Liver (tissue), 9 donors: ENCODE measurements around the gene KRT14. TPM values are rescaled to one million over a fixed set of nuclear protein-coding genes. Genes with fewer than 3 reads are reported as not detected.

ENCODE experiments used
- DNase-seq: peaks from one replicate; pipeline ENCODE4 v3.0.0-alpha.2; 2017; ENCODE audit warnings: low spot score
- H3K27ac ChIP-seq, 2 donors: one replicate each; pipeline ENCODE4 v1.7.0; 2013; ENCODE audit warnings: inconsistent platforms in 2 of 2, low read length in 2 of 2, control low read depth in 1 of 2, low read depth in 1 of 2, mild to moderate bottlenecking in 1 of 2
- H3K27me3 ChIP-seq, 4 donors: one replicate each; pipeline versions ENCODE4 v1.6.1 to v1.7.0; 2013; ENCODE audit warnings: low read length in 3 of 4, inconsistent platforms in 1 of 4, mild to moderate bottlenecking in 1 of 4, moderate library complexity in 1 of 4; ENCODE audit not compliant: control insufficient read depth in 4 of 4, insufficient read depth in 4 of 4
- H3K36me3 ChIP-seq, 4 donors: one replicate each; pipeline versions ENCODE4 v1.6.1 to v1.7.0; 2013; ENCODE audit warnings: low read length in 3 of 4, mild to moderate bottlenecking in 3 of 4, low read depth in 1 of 4, moderate library complexity in 1 of 4; ENCODE audit not compliant: control insufficient read depth in 4 of 4, insufficient read depth in 3 of 4
- H3K4me1 ChIP-seq, 4 donors: one replicate each; pipeline versions ENCODE4 v1.6.1 to v1.7.0; 2013; ENCODE audit warnings: low read length in 3 of 4, mild to moderate bottlenecking in 3 of 4, moderate library complexity in 1 of 4; ENCODE audit not compliant: control insufficient read depth in 4 of 4, insufficient read depth in 4 of 4
- H3K4me3 ChIP-seq, 3 donors: one replicate each; pipeline versions ENCODE4 v1.6.1 to v1.7.0; 2013; ENCODE audit warnings: low read length in 3 of 3, control low read depth in 1 of 3, low read depth in 1 of 3, mild to moderate bottlenecking in 1 of 3
- H3K9ac ChIP-seq, 2 donors: one replicate each; pipeline ENCODE4 v1.7.0; 2013; ENCODE audit warnings: low read length in 2 of 2, mild to moderate bottlenecking in 2 of 2, moderate library complexity in 2 of 2, control low read depth in 1 of 2, low read depth in 1 of 2
- H3K9me3 ChIP-seq, 4 donors: one replicate each; pipeline versions ENCODE4 v1.6.1 to v1.7.0; 2013; ENCODE audit warnings: low read length in 3 of 4; ENCODE audit not compliant: control insufficient read depth in 4 of 4
- ATF3 ChIP-seq: IDR thresholded peaks from 2 replicates; pipeline ENCODE4 v1.6.1; 2016; ENCODE audit warnings: antibody characterized with exemption
- CTCF ChIP-seq: fragments of 150-350 bp; IDR thresholded peaks from 2 replicates; pipeline ENCODE4 v1.5.1; 2017; ENCODE audit warnings: improper control_type of control experiment, low read depth, low read length; ENCODE audit not compliant: missing input control
- EGR1 ChIP-seq, 2 donors: IDR thresholded peaks; 2 replicates each; pipeline ENCODE4 v1.6.1; 2016 to 2018; ENCODE audit warnings: antibody characterized with exemption in 2 of 2, low read depth in 2 of 2
- FOXA1 ChIP-seq: IDR thresholded peaks from 2 replicates; pipeline ENCODE4 v1.6.1; 2016; ENCODE audit warnings: antibody characterized with exemption
- FOXA2 ChIP-seq: IDR thresholded peaks from 2 replicates; pipeline ENCODE4 v1.6.1; 2016; ENCODE audit warnings: antibody characterized with exemption
- GABPA ChIP-seq, 2 donors: IDR thresholded peaks in 1 of 2; conservative IDR thresholded peaks in 1 of 2; 2 replicates each; pipeline ENCODE4 v1.6.1; 2016; ENCODE audit warnings: antibody characterized with exemption in 2 of 2, mild to moderate bottlenecking in 1 of 2, moderate library complexity in 1 of 2
- HNF4A ChIP-seq, 2 donors: conservative IDR thresholded peaks; 2 replicates each; pipeline ENCODE4 v1.6.1; 2016; ENCODE audit warnings: antibody characterized with exemption in 2 of 2, mild to moderate bottlenecking in 2 of 2
- HNF4G ChIP-seq: IDR thresholded peaks from 2 replicates; pipeline ENCODE4 v1.6.1; 2016; ENCODE audit warnings: antibody characterized with exemption
- JUND ChIP-seq, 2 donors: IDR thresholded peaks; 2 replicates each; pipeline ENCODE4 v1.6.1; 2016; ENCODE audit warnings: antibody characterized with exemption in 2 of 2
- MAX ChIP-seq: IDR thresholded peaks from 2 replicates; pipeline ENCODE4 v1.6.1; 2016; ENCODE audit warnings: antibody characterized with exemption
- NR2F2 ChIP-seq: IDR thresholded peaks from 2 replicates; pipeline ENCODE4 v1.6.1; 2016; ENCODE audit warnings: antibody characterized with exemption
- REST ChIP-seq: IDR thresholded peaks from 2 replicates; pipeline ENCODE4 v1.6.1; 2016; ENCODE audit warnings: antibody characterized with exemption, mild to moderate bottlenecking
- RXRA ChIP-seq, 2 donors: IDR thresholded peaks; 2 replicates each; pipeline ENCODE4 v1.6.1; 2017 to 2018; ENCODE audit warnings: antibody characterized with exemption in 2 of 2, mild to moderate bottlenecking in 1 of 2
- SP1 ChIP-seq: IDR thresholded peaks from 2 replicates; pipeline ENCODE4 v1.6.1; 2018; ENCODE audit warnings: antibody characterized with exemption, mild to moderate bottlenecking
- TAF1 ChIP-seq: conservative IDR thresholded peaks from 2 replicates; pipeline ENCODE4 v1.6.1; 2016; ENCODE audit warnings: antibody characterized with exemption, mild to moderate bottlenecking
- YY1 ChIP-seq: IDR thresholded peaks from 2 replicates; pipeline ENCODE4 v1.6.1; 2016; ENCODE audit warnings: antibody characterized with exemption, mild to moderate bottlenecking
- ZBTB33 ChIP-seq: IDR thresholded peaks from 2 replicates; pipeline ENCODE4 v1.6.1; 2016; ENCODE audit warnings: antibody characterized with exemption
- WGBS: extraction: QIAGEN DNeasy Blood & Tissue Kit; methylation state at CpG from one replicate; pipeline ENCODE4 v1.1.7; 2013; 5-methylcytosine and 5-hydroxymethylcytosine counted together
- polyA plus RNA-seq, 2 donors: library from polyadenylated mRNA; stranded (reverse) in 1 of 2; unstranded in 1 of 2; fragments of 200-250 nt in 1 of 2; fragments of >200 nt in 1 of 2; fragmentation: Nextera tagmentation in 1 of 2; extraction: Ambion mirVana in 1 of 2; gene quantifications; one replicate each; pipeline versions ENCODE4 v1.2.1 to v1.2.3, GENCODE V29; 2013 to 2015
- total RNA-seq, 2 donors: library from RNA; depleted of rRNA; stranded (reverse); fragments of >200 nt; gene quantifications; one replicate each; pipeline ENCODE4 v1.2.3, GENCODE V29; 2014
- donor health status: healthy.
- donor health status: healthy.
- donor health status: healthy.
- donor health status: healthy.
- donor health status: healthy.

Gene KRT14
- total and polyA plus RNA-seq, 4 donors = not detected

GRCh38 chr17:41614098-41614497 lies 27.4 kb upstream of the KRT14 start:
- Histone ChIP-seq H3K4me1 (no peaks in the 10 kb centered on the region), H3K9me3 (no peaks in the 10 kb centered on the region), H3K4me3 (no peak overlapping the region), H3K27ac (no peak overlapping the region), H3K27me3 (no peaks in the 10 kb centered on the region), H3K36me3 (no peaks in the 10 kb centered on the region), H3K9ac (no peak overlapping the region)
- TF ChIP-seq FOXA1 (no peak), SP1 (no peak), HNF4G (no peak), ZBTB33 (no peak), CTCF (no peak), ATF3 (no peak), RXRA (IDR thresholded peaks at IDR 0.05) (no peak), FOXA2 (no peak), HNF4A (conservative IDR thresholded peaks at IDR 0.05) (no peak), TAF1 (no peak), YY1 (no peak), NR2F2 (no peak), GABPA (IDR thresholded peaks at IDR 0.05 in 1 of 2, conservative IDR thresholded peaks at IDR 0.05 in 1 of 2) (no peak), MAX (no peak), JUND (IDR thresholded peaks at IDR 0.05) (no peak), REST (no peak), EGR1 (IDR thresholded peaks at IDR 0.05; ENCODE audit: low read depth in 2 of 2) (no peak)
- WGBS = 91% methylated on average over 5 of the region's 5 CpGs
- no peak for DNase-seq
